OCI-LY1 (cell line): ENCODE measurements around the gene GALNT16.

Experiments
- H2AFZ ChIP-seq: fragments of 200-600 bp; sonication (generic), shearing (Covaris generic); 2 replicates; pipeline ENCODE4 v1.6.0; 2014; ENCODE audit warnings: antibody characterized with exemption, mild to moderate bottlenecking, low read length
- H3F3A ChIP-seq: fragments of 200-600 bp; sonication (generic), shearing (Covaris generic); 2 replicates; pipeline ENCODE4 v1.6.0; 2014; ENCODE audit warnings: mild to moderate bottlenecking, antibody characterized with exemption, low read length, moderate library complexity; ENCODE audit not compliant: insufficient read depth
- H3K27ac ChIP-seq: fragments of 200-600 bp; sonication (generic); 2 replicates; pipeline ENCODE4 v1.5.1; 2014; ENCODE audit warnings: low read length, mixed run types, mild to moderate bottlenecking, low read depth; ENCODE audit not compliant: poor library complexity, severe bottlenecking
- H3K27me3 ChIP-seq: fragments of 200-600 bp; sonication (generic); 2 replicates; pipeline ENCODE4 v1.6.0; 2014; ENCODE audit warnings: antibody characterized with exemption, mild to moderate bottlenecking, low read length, moderate library complexity; ENCODE audit not compliant: insufficient read depth
- H3K36me3 ChIP-seq: fragments of 200-600 bp; sonication (generic); 2 replicates; pipeline ENCODE4 v1.6.1; 2014; ENCODE audit warnings: mild to moderate bottlenecking, antibody characterized with exemption, low read length, moderate library complexity, mixed read lengths; ENCODE audit not compliant: insufficient read depth
- H3K4me1 ChIP-seq: fragments of 200-600 bp; sonication (generic); 2 replicates; pipeline ENCODE4 v1.5.1; 2014; ENCODE audit warnings: mild to moderate bottlenecking, low read length, moderate library complexity; ENCODE audit not compliant: insufficient read depth, severe bottlenecking
- H3K4me2 ChIP-seq: fragments of 200-600 bp; sonication (generic), shearing (Covaris generic); 2 replicates; pipeline ENCODE4 v1.6.1; 2014; ENCODE audit warnings: low read length
- H3K4me3 ChIP-seq: fragments of 200-600 bp; sonication (generic); 2 replicates; pipeline ENCODE4 v1.5.1; 2014; ENCODE audit warnings: low read length, low read depth, mild to moderate bottlenecking, mixed read lengths; ENCODE audit not compliant: poor library complexity, severe bottlenecking
- H3K79me2 ChIP-seq: fragments of 200-600 bp; shearing (Covaris generic); 2 replicates; pipeline ENCODE4 v1.6.1; 2016; ENCODE audit warnings: mixed run types, low read length, mixed read lengths; ENCODE audit not compliant: insufficient read depth
- H3K9ac ChIP-seq: fragments of 200-600 bp; sonication (generic), shearing (Covaris generic); 2 replicates; pipeline ENCODE4 v1.6.1; 2014; ENCODE audit warnings: mild to moderate bottlenecking, low read length, mixed read lengths
- H3K9me2 ChIP-seq: fragments of 200-600 bp; sonication (generic), shearing (Covaris generic); 2 replicates; pipeline ENCODE4 v1.6.1; 2014; ENCODE audit warnings: low read depth, mild to moderate bottlenecking, low read length, mixed read lengths
- H3K9me3 ChIP-seq: fragments of 200-600 bp; shearing (Covaris generic); 2 replicates; pipeline ENCODE4 v1.6.1; 2014; ENCODE audit warnings: low read length, mixed read lengths
- H4K20me1 ChIP-seq: fragments of 200-600 bp; sonication (generic), shearing (Covaris generic); 2 replicates; pipeline ENCODE4 v1.6.0; 2016; ENCODE audit warnings: mild to moderate bottlenecking, low read length; ENCODE audit not compliant: insufficient read depth
- CTCF ChIP-seq: fragments of 200-600 bp; sonication (generic), shearing (Covaris generic); IDR thresholded peaks from 2 replicates; pipeline ENCODE4 v1.5.1; 2017; ENCODE audit warnings: mild to moderate bottlenecking, antibody characterized with exemption, low read length, moderate library complexity, mixed read lengths
- EZH2 ChIP-seq: fragments of 200-600 bp; sonication (generic), shearing (Covaris generic); IDR thresholded peaks from 2 replicates; pipeline ENCODE4 v1.8.0; 2017; ENCODE audit warnings: borderline replicate concordance, mixed run types, mild to moderate bottlenecking, antibody characterized with exemption, low read length, moderate library complexity, mixed read lengths

GALNT16 gene

GRCh38 chr14:69284170-69284569, 24.2 kb downstream of the GALNT16 start:
- TF ChIP-seq EZH2 (no peak), CTCF (no peak)
- no peaks in the 10 kb centered on the region for H3K36me3 ChIP-seq
- no peak overlapping the region for H3K9ac ChIP-seq
- H3K27ac ChIP-seq = no peak overlapping the region
- H3K9me3 ChIP-seq = no peaks in the 10 kb centered on the region
- H4K20me1 ChIP-seq = no peaks in the 10 kb centered on the region
- H3K4me2 ChIP-seq = no peak overlapping the region
- H3K4me1 ChIP-seq = no peaks in the 10 kb centered on the region
- H3F3A ChIP-seq = no peaks in the 10 kb centered on the region
- H3K9me2 ChIP-seq = no peaks in the 10 kb centered on the region
- H3K27me3 ChIP-seq = no peaks in the 10 kb centered on the region
- no peak overlapping the region for H3K4me3 ChIP-seq
- H2AFZ ChIP-seq = no peak overlapping the region
- H3K79me2 ChIP-seq = no peaks in the 10 kb centered on the region

- TF ChIP-seq CTCF (no peak), EZH2 (no peak)
- Histone ChIP-seq H3K4me1 (no peaks in the 10 kb centered on the region), H2AFZ (no peak overlapping the region)
Measured at GRCh38 chr14:69285661-69286255, 25.8 kb downstream of the GALNT16 start.

GRCh38 chr14:69287098-69288010, 27.4 kb downstream of the GALNT16 start:
- H3K9me2 ChIP-seq = no peaks in the 10 kb centered on the region
- H3F3A ChIP-seq = no peaks in the 10 kb centered on the region
- no peak overlapping the region for H2AFZ ChIP-seq
- H3K4me2 ChIP-seq = no peak overlapping the region
- no peak overlapping the region for H3K4me3 ChIP-seq
- no peaks in the 10 kb centered on the region for H3K79me2 ChIP-seq
- H4K20me1 ChIP-seq = no peaks in the 10 kb centered on the region
- H3K4me1 ChIP-seq = no peaks in the 10 kb centered on the region
- H3K36me3 ChIP-seq = no peaks in the 10 kb centered on the region
- no peak overlapping the region for H3K27ac ChIP-seq
- H3K9ac ChIP-seq = no peak overlapping the region
- H3K27me3 ChIP-seq = no peaks in the 10 kb centered on the region
- TF ChIP-seq CTCF = 0 out of 2 replicates have a peak, but pooled peaks have one; percentile 10
- TF ChIP-seq EZH2 = no peak
- H3K9me3 ChIP-seq = no peaks in the 10 kb centered on the region

More at GRCh38 chr14:69285661-69286255, 25.8 kb downstream of the GALNT16 start:
- H3K27me3 ChIP-seq = no peaks in the 10 kb centered on the region
- H3K9ac ChIP-seq = no peak overlapping the region
- H3F3A ChIP-seq = no peaks in the 10 kb centered on the region
- no peak overlapping the region for H3K4me2 ChIP-seq
- H3K27ac ChIP-seq = no peak overlapping the region
- H3K9me3 ChIP-seq = no peaks in the 10 kb centered on the region
- no peaks in the 10 kb centered on the region for H3K79me2 ChIP-seq
- H3K36me3 ChIP-seq = no peaks in the 10 kb centered on the region
- no peaks in the 10 kb centered on the region for H3K9me2 ChIP-seq
- no peak overlapping the region for H3K4me3 ChIP-seq
- no peaks in the 10 kb centered on the region for H4K20me1 ChIP-seq
